GM23248 (cell line): ENCODE measurements around the gene SRRM1.

Source experiments
- EZH2 ChIP-seq: fragments of 200-600 bp; sonication (generic); IDR thresholded peaks from 2 replicates; pipeline ENCODE4 v1.6.1; 2018; ENCODE audit warnings: antibody characterized with exemption, mild to moderate bottlenecking; ENCODE audit not compliant: insufficient read depth, poor library complexity, severe bottlenecking
- EZH2phosphoT487 ChIP-seq: fragments of 200-600 bp; sonication (generic); IDR thresholded peaks from 2 replicates; pipeline ENCODE4 v1.6.1; 2018; ENCODE audit warnings: antibody characterized with exemption, moderate library complexity, mild to moderate bottlenecking, low read depth; ENCODE audit not compliant: insufficient read depth

- no peak for TF ChIP-seq EZH2
- no peak for TF ChIP-seq EZH2phosphoT487
Observed at GRCh38 chr1:24711329-24711728, 68.2 kb downstream of the SRRM1 start.
